ENCODE results near the gene ARPC3. TPM values are rescaled to one million over a fixed set of nuclear protein-coding genes. Genes with fewer than 3 reads are reported as not detected.
"Not testable (repeated sequence)": the region's sequence is repeated elsewhere in the genome, so short reads cannot be mapped to it uniquely, and the experiment has no call there.

Gene ARPC3
- total RNA-seq, result 187 TPM
- long read RNA-seq, transcript ARPC3-201 (7 exons, 1,014 nt), result major isoform, 94 of 122 reads
- long read RNA-seq, partial matches to known transcripts, result 10 of 122 reads
- long read RNA-seq, other reads (novel, unspliced or antisense), result 15 of 122 reads

DNA sequence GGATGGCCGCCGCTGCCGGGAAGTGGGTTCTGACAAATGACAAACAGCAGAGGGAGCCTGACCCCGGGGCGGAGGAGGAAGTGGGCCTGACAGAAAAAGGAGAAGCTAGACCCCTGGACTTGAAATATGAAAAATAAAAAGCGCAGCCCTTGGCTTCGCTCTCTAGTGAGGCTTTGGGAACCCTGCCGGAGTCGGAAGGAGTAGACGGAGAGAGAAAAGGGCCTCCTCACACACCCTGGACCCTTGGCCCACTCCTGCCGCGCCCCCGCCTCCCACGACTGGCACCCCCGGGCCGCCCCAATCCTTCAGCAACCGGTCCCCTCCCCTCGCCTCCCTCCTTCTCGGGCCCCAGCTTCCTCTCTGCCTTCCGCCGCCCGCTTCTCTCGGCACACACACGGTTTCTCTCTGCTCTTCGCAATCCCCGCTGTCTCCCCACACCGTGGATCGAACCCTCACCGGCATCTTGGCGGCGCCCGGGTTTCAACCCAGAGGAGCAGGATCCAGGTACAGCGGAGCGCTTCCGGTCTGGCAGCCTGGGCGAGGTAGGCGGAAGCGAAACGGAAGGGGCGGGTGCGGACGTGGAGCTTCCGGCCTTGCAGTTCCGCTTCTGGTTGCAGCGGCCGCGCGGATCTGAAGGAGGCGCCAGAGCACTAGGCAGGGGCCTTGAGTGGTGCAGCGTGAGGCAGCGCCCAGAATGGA is at the start of gene ARPC3:
Gene ARPC3, minus strand, starts transcription at position 539 of the 699 bp plus-strand sequence. Its CDS starts 77 bp downstream, at position 462.
- peak; percentile 98 for DNase-seq (ENCODE audit: low spot score)

DNA sequence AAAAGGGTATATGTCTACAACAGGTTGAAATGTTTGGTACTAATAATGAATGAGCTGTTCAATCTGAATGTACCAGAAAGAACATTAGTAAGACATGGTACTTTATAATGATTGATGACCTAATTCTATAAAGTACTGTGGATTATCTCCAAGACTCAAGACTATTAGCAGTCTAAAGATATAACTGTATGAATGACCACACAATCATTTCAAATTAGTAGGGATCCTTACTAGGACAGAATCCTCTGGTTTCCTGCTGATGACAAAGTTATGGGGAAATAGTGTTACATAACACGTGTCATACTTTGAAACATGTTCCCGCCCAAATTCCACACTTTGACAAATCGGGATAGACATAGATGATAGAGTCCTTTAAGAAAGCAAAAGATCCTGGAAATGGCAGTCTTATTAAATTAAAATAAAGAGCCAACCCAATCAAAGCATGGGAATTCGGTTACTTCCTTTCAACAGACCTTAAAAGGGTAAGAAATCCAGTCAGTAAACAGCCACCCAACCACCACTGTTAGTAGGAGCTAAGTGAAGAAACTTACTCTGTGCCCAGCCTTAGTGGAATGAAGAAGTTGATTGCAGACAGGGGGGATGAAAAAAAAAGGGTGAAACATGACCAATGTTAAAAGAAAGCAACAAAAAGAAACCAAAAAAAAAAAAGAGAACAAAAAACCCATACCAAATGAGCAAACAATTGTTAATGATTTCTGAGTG is 49.0 kb upstream of the ARPC3 start:
- no peak for DNase-seq (ENCODE audit: low spot score)

DNA sequence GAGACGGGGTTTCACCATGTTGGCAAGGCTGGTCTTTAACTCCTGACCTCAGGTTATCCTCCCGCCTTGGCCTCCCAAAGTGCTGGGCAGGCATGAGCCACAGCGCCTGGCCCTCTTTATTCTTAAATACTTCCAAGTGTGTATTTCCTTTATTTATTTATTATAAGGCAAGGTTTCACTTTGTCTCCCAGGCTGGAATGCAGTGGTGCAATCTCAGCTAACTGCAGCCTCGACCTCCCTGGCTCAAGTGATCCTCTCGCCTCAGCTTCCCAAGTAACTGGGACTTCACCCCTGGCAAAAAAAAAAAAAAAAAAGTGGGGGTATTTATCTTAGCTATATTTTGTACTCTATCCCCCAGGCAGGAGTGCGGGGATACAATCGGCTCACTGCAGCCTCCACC is 25.3 kb upstream of the ARPC3 start:
- no peak for DNase-seq (ENCODE audit: low spot score)

DNA sequence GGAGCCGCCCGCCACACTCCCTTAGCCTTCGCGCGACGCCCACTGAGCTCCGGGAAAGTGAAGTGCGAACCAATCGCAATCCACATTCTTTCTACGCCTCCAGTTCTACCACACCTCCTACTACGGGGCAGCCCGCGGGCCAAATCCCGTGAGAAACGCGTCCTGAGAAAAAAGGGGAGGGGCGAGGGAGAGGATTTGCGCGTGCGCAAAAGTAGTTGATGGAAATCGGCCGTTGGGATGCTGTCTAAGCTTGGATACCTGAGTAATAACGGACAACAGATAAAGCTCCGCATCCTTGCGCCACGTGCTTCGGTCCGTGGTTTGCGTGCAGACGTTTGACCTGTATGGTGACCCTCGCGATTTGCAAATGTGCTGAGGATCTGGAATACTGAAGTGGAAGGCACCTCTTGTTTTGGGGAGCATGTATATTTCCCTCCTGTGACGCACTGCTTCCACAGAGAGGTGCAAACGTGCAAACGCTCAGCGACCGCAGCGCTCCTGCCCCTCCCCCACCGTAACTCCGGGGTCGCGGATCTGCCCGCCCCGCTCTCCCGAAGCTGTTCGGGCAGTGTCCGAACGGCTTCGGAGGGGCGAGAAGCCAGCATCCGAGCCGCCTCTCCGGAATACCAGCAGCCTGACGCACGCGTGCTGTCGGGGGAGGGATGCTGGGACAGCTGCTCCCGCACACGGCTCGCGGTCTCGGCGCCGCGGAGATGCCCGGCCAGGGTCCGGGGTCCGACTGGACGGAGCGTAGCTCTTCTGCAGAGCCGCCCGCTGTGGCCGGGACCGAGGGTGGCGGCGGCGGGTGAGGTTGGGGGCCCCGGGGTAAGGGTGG is 18.3 kb upstream of the ARPC3 start, which contains the start of the genes FAM216A and GPN3:
Gene FAM216A, plus strand, starts transcription at position 632 of the 835 bp plus-strand sequence. Its CDS starts 31 bp downstream, at position 663.
Gene GPN3, minus strand, starts transcription at position 44 of the 835 bp plus-strand sequence. CDS start 54 bp downstream, outside the sequence.
- peak; percentile 96 for DNase-seq (ENCODE audit: low spot score)

DNA sequence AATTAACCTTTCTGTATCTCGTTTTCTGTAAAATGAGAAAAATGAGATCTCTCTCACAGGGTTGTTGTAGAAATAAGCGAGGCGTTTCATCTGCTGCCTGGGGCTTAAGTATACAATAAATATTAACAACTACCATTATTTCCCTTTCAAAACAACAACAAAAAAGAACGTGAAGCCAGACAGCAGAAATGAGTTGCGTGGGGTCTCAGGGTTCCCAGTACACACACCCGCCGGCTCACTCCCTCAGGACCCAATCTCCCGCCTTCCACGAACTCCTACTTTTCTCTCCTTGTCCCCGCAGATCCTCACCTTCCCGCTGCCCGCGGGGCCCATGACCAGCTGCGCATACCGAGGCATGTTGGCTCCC is 17.7 kb upstream of the ARPC3 start:
- DNase-seq (ENCODE audit: low spot score), result no peak

DNA sequence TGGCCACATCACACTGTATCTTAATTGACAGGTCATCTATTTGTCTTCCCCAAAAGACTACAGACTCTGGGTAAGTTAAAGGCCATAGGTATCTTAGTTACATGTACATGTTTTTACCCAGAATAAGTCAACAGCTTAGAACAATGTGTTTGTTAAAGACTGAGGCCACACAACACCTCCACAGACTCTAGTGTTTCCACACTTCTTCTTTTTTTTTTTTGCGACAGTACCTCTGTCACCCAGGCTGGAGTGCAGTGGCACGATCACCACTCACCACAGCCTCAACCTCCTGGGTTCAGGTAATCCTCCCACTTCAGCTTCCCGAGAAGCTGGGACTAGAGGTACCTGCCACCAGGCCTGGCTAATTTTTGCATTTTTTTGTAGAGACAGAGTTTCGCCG is 16.7 kb upstream of the ARPC3 start:
- no peak for DNase-seq (ENCODE audit: low spot score)

DNA sequence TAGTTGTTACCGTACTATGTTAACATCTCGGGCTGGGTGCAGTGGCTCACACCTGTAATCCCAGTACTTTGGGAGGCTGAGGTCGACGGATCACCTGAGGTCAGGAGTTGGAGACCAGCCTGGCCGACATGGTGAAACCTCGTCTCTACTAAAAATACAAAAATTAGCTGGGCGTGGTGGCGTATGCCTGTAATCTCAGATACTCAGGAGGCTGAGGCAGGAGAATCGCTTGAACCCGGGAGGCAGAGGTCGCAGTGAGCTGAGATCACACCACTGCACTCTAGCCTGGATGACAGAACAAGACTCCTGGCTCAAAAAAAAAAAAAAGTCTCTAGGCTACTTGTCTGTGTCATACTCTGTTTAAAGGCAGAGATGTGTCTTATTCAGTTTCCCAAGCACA is 15.6 kb upstream of the ARPC3 start:
- DNase-seq (ENCODE audit: low spot score), result not testable (repeated sequence)

DNA sequence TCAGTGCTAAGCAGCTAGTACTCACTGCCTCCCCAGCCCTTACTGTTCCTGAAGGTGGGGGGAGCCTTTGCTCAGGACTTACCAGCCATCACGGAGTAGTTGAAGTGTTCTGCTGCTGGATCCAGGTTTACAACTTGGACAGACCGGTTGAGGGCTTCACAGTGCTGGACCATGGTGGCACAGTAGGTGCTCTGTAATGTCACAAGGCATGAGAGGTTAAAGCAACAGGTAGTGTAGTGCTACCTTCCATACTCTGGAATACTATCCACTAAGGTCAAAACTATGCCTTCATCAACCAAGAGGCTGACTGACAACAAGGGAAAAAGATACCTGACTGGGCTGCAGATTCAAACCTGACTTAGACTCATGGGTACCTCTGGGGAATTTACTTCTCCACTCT is 14.9 kb upstream of the ARPC3 start:
- DNase-seq (ENCODE audit: low spot score), result no peak

DNA sequence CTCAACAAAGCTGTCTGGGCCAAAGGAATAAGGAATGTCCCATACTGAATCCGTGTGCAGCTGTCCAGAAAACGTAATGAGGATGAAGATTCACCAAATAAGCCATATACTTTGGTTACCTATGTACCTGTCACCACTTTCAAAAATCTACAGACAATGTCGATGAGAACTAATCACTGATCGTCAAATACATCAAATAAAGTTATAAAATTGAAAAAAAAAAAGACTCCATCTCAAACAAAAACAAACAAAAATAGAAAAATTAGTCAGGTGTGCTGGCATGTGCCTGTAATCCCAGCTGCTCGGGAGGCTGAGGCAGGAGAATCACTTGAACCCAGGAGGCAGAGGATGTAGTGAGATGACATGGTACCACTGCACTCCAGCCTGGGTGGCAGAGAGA is 11.1 kb upstream of the ARPC3 start:
- not testable (repeated sequence) for DNase-seq (ENCODE audit: low spot score)

DNA sequence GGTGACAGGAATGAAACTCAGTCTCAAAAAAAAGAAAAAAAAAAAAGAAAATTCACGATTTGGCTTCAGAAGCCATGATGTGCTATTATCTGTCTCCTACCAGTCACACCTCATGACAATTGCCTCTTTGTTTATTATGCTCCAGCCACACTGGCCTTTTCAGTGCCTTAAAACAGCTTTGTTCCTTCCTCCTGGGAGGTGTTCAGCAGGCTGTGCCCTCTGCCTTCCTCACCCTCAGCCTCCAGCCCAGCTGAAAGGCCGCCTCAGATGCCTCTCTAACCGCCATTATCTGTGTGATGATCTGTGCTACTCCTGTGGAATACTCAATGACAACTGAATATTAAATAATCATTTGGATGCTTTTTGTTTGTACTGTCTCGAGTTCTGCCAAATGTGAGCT is 8.6 kb upstream of the ARPC3 start:
- DNase-seq (ENCODE audit: low spot score), result no peak

DNA sequence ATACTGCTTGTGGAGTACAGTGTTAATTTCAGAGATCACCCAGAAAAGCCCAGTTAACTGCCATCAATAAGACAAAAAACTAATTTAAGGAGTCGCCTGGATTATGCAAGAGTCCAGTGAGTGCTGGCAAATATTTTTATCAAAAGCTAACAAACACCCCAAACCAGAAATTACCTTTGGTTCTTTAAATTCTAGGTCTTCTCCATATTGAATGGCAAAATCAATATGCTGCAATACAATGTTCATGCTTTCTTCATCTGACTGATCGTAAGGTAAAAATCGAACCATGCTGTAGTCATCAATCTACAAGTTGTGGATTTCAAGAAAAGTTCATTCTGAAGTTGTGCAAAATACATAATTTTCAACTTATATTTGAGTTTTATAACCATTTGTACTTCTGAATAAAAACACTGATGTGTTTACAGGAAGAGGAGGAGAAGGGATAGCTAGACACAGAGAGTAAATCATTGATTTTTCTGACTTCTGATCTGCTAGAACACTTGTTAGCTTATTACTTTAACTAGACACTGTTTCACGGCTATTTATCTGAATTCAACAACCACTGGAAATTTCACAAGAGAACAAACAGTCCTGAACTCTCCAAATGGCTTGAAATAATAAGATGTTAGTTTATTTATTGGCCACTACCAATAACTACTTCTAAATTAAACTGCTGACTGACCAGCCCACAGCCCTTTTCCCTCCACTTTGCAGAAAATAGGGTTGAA is 3.6 kb upstream of the ARPC3 start:
- DNase-seq (ENCODE audit: low spot score), result no peak

DNA sequence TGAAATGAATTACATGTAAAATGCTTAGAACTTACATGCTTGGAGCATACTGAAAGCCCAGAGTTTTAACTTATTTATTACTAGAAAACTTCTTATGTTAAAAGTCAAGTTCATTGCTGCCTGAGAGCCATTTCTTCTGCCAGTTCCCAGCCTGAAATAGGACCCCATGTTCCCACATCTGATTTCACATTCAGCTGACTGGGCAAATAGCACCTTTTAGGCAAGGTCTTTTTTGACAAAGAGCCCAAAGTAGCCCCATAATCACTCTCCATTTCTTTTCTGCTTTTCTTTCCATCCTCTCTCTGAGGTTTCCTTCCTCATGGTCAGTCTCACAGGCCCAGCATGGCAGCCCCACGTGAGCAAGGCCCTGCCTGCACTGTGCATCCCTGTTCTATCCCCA is 1.1 kb upstream of the ARPC3 start:
- DNase-seq (ENCODE audit: low spot score), result no peak

DNA sequence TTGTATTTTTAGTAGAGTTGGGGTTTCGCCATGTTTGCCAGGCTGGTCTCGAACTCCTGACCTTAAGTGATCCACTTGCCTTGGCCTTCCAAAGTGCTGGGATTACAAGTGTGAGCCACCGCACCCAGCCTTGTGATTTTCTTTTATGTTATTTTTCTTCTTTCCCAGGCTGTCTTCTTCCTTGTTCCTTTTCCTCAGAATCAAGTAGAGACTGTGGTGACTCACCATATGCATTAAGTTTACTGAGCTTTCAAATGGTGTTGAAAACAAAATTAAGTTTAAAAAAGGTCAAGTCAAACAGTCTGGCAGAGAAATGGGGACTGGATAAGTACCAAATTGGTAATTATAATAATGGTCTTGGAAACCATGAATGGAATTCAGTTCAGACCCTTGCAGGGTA is 5.7 kb downstream of the ARPC3 start:
- DNase-seq (ENCODE audit: low spot score), result no peak

DNA sequence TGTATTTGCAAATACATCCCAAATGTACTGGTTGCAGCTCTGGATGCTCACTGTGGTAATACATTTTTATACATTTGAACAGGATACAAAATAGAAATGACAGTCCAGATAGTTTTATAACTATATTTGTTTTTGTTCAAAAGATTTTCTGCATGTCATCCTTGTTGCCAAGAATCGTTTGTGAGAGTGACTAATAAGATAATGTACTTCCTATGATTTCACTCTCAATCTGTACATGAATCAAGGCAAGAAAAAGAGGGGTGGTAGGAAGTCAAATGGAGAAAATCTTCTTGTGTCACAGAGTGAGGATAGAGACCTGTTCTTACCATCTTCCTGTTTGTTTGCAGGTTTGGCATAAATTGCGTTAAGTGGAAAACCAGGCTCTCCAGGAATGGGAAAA is 13.9 kb downstream of the ARPC3 start:
- DNase-seq (ENCODE audit: low spot score), result no peak

DNA sequence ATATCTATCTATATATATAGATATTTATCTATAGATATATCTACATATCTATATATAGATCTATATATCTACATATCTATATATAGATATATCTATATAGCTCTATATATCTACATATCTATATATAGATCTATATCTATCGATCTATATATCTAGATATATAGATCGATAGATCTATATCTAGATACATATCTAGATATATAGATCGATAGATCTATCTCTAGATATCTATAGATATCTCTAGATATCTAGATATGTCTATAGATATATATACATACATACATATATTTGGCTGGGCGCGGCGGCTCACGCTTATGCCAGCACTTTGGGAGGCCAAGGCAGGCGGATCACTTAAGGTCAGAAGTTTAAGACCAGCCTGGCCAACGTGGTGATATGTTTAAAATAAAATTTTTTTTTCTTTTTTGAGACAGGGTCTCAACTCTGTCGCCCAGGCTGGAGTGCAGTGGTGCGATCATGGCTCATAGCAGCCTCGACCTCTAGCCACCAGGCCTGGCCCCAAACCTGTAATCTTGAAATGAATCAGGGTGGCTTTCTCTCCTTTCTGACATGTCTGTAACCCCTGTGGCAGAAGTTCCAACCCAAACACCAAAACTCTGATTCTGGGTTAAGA is 18.1 kb downstream of the ARPC3 start:
- DNase-seq (ENCODE audit: low spot score), result peak; percentile 74

DNA sequence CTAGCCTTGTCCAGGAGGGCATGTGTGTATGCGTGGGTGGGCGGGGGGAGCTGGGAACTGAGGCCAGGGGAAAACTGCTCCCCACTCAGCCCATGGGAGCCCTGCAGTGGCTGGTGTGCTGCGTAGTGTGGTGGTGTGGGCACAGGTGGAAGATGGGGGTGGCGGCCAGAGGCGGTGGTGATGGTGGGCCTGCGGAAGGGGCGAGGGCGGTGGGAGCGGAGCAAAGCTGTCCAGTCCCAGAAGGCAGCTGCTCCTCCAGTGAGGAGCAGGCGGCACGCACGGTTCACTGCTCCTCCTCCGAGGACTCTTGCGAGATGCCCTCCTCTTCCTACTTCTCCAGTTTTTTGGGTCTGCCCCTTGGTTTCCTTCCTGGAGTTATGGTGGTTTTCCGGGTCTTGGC is 20.5 kb downstream of the ARPC3 start:
- DNase-seq (ENCODE audit: low spot score), result peak; percentile 83

DNA sequence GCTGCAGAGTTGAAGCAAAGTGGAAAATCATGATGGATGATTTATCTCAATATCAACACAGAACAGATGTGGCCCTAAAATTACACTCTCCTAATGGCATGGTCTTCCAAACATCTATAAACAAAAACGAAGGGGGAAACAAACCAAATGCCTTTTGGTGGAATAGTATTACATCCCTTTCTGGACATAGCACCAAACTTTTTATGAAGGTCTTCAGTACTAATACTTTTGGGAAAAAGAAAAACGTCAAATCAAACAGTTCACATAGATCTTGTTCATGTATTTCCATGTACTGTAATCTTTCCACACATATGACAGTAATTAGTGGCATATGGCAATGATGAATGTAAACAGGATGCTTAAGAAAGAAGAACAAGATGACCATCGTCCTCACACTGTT is 23.7 kb downstream of the ARPC3 start:
- DNase-seq (ENCODE audit: low spot score), result no peak

DNA sequence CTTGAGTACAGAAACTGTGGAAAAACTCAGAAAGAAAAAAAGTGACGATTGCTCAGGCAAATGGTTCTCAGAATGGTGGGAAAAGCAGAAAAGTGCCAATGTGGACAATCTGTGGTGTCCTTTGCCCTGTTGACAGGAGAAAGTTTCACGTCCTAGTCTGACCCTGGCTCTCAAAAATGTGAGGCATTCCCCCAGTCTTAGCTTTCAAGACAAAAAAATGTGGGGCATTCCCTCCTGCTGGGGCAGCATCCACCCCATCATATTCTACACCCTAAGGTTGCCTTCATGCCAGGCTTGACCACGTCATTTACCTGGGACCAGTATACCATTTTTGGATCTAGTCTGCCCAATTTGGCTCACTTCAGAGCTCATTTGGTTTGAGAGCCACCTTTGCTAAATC is 25.9 kb downstream of the ARPC3 start:
- peak; percentile 37 for DNase-seq (ENCODE audit: low spot score)

DNA sequence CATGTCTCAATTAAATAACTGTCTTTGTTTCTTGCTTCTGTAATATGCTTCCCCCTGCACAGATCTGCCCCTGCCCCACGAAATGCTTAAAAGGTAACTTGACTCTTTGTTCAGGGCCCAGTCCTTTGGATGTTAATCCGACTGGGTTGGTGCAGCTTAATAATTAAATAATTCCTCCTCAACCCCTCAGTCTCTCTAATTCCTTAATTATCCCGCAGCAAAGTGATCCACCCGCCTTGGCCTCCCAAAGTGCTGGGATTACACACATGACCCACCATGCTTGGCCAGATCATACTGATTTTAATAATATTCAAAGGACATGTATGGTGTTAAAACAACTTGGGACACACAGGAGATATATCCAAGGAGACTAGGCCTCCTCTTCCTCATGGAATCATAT is 28.4 kb downstream of the ARPC3 start:
- peak; percentile 62 for DNase-seq (ENCODE audit: low spot score)

DNA sequence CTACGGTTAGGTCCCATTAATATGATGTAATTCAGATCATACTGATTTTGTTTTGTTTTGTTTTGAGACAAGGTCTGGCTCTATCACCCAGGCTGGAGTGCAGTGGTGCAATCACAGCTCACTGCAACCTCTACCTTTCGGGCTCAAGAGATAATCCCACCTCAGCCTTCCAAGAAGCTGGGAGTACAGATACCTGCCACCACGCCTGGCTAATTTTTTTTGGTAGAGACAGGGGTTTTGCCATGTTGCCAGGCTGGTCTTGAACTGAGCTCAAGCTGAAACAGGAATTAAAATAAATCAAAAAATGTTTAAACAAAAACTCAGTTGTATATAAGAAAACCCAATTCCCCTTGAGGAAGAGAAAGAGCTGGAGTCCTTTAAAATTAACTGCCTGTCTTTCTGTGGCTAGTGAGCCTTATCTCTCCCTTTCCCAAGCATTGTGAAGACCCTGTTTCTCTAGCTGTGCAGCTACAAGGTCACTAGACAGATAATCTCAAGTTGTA is 28.9 kb downstream of the ARPC3 start:
- DNase-seq (ENCODE audit: low spot score), result no peak

Data from mesenteric fat pad (tissue), 1 donor.